Endothelial cell of umbilical vein (primary cell): ENCODE results near the gene LOXHD1. TPM values are rescaled to one million over a fixed set of nuclear protein-coding genes. Genes with fewer than 3 reads are reported as not detected.

Experiments
- BruUV-seq: library from RNA; stranded (reverse); fragments of 400-500 nt; replicated peaks from 2 replicates; lab custom pipeline; 2021; lab: Mats Ljungman, UMichigan
- CTCF ChIA-PET: fragments of 300-600, 350-600 bp; sonication (Branson Sonifier 250); formaldehyde crosslinking; loops from one replicate; lab custom pipeline; 2021; ENCODE audit warnings: antibody characterized with exemption, inconsistent platforms; lab: Charles Lee
- POLR2A ChIA-PET: fragments of 300-600, 350-600 bp; sonication (Branson Sonifier 250); formaldehyde crosslinking; loops from one replicate; lab custom pipeline; 2021; ENCODE audit warnings: antibody characterized with exemption, inconsistent platforms; lab: Charles Lee
- DNase-seq: peaks from one replicate; pipeline ENCODE4 v3.0.0-alpha.2; 2011; ENCODE audit warnings: low read depth, low spot score
- FAIRE-seq: peaks from 2 replicates; lab custom pipeline; 2011; peaks lifted over from hg19 to GRCh38; lab: Jason Lieb, UNC
- H2AFZ ChIP-seq: 2 replicates; pipeline ENCODE4 v1.6.0; 2012; ENCODE audit warnings: low read depth, low read length, control low read depth, inconsistent platforms
- H3K27ac ChIP-seq: 2 replicates; pipeline ENCODE4 v1.5.1; 2011; ENCODE audit warnings: low read depth, mild to moderate bottlenecking, control low read depth, low read length, moderate library complexity; ENCODE audit not compliant: insufficient read depth
- H3K27me3 ChIP-seq, 2 experiments: 2 replicates each; pipeline versions ENCODE4 v1.6.0 to v1.6.1; 2011; ENCODE audit warnings: low read length in 2 of 2, mixed read lengths in 1 of 2; ENCODE audit not compliant: control insufficient read depth in 2 of 2, insufficient read depth in 2 of 2
- H3K36me3 ChIP-seq, 2 experiments: 2 replicates in 1 of 2; 3 replicates in 1 of 2; pipeline ENCODE4 v1.5.1; 2011; ENCODE audit warnings: low read length in 2 of 2, mild to moderate bottlenecking in 1 of 2, moderate library complexity in 1 of 2; ENCODE audit not compliant: control insufficient read depth in 2 of 2, insufficient read depth in 2 of 2; ENCODE audit errors: extremely low read depth in 1 of 2
- H3K4me1 ChIP-seq: 3 replicates; pipeline ENCODE4 v1.5.1; 2011; ENCODE audit warnings: mild to moderate bottlenecking, low read length; ENCODE audit not compliant: control insufficient read depth, insufficient read depth; ENCODE audit errors: extremely low read depth
- H3K4me2 ChIP-seq: 2 replicates; pipeline ENCODE4 v1.6.1; 2011; ENCODE audit warnings: low read length, control low read depth, mixed read lengths; ENCODE audit not compliant: insufficient read depth
- H3K4me3 ChIP-seq, 3 experiments: fragments of 200-600 bp in 1 of 3; sonication (generic), shearing (Covaris generic) in 1 of 3; replicated peaks in 1 of 3; 2 replicates each; pipeline ENCODE4 v1.5.1; 2011 to 2016; ENCODE audit warnings: control low read depth in 3 of 3, low read length in 3 of 3, mild to moderate bottlenecking in 2 of 3, inconsistent platforms in 1 of 3, low read depth in 1 of 3, moderate library complexity in 1 of 3; ENCODE audit not compliant: insufficient read depth in 1 of 3
- H3K79me2 ChIP-seq: 2 replicates; pipeline ENCODE4 v1.6.0; 2012; ENCODE audit warnings: low read length, inconsistent platforms; ENCODE audit not compliant: control insufficient read depth, insufficient read depth
- H3K9ac ChIP-seq: replicated peaks from 2 replicates; pipeline ENCODE3; 2011; ENCODE audit warnings: low read length, control low read depth; ENCODE audit not compliant: insufficient read depth; ENCODE audit errors: extremely low read depth
- H3K9me1 ChIP-seq: replicated peaks from 3 replicates; pipeline ENCODE4 v1.6.0; 2011; ENCODE audit warnings: mild to moderate bottlenecking, low read length; ENCODE audit not compliant: control insufficient read depth, insufficient read depth; ENCODE audit errors: extremely low read depth
- H3K9me3 ChIP-seq: replicated peaks from 2 replicates; pipeline ENCODE4 v1.5.1; 2012; ENCODE audit warnings: low read length, inconsistent platforms; ENCODE audit not compliant: control insufficient read depth, insufficient read depth
- H4K20me1 ChIP-seq: replicated peaks from 2 replicates; pipeline ENCODE3; 2011; ENCODE audit warnings: mild to moderate bottlenecking, low read length; ENCODE audit not compliant: control insufficient read depth, insufficient read depth; ENCODE audit errors: extremely low read depth
- EZH2 ChIP-seq: IDR thresholded peaks from 2 replicates; pipeline ENCODE4 v1.6.1; 2012; ENCODE audit warnings: borderline replicate concordance, low read depth, mild to moderate bottlenecking, moderate library complexity, low read length, inconsistent platforms; ENCODE audit not compliant: severe bottlenecking
- FOS ChIP-seq: IDR thresholded peaks from 2 replicates; pipeline ENCODE4 v1.6.1; 2011; ENCODE audit warnings: mild to moderate bottlenecking, low read length, moderate library complexity, borderline replicate concordance; ENCODE audit not compliant: insufficient read depth
- GATA2 ChIP-seq: IDR thresholded peaks from 2 replicates; pipeline ENCODE4 v1.7.0; 2011; ENCODE audit warnings: low read depth, mild to moderate bottlenecking, moderate library complexity, mixed read lengths, low read length; ENCODE audit not compliant: insufficient read length, insufficient read depth
- JUN ChIP-seq: IDR thresholded peaks from 2 replicates; pipeline ENCODE4 v1.6.1; 2011; ENCODE audit warnings: borderline replicate concordance, low read depth; ENCODE audit not compliant: insufficient read length, insufficient read depth
- MAX ChIP-seq: IDR thresholded peaks from 2 replicates; pipeline ENCODE4 v1.6.1; 2011; ENCODE audit not compliant: insufficient read depth, insufficient read length
- MYC ChIP-seq: IDR thresholded peaks from one replicate; pipeline ENCODE4 v1.6.1; 2011; ENCODE audit warnings: mild to moderate bottlenecking, low read depth, low read length
- POLR2A ChIP-seq: IDR thresholded peaks from 2 replicates; pipeline ENCODE4 v1.6.1; 2012; ENCODE audit warnings: low read depth, mild to moderate bottlenecking, control low read depth, low read length
- POLR2AphosphoS5 ChIP-seq: IDR thresholded peaks from 2 replicates; pipeline ENCODE4 v1.6.1; 2012; ENCODE audit warnings: low read depth, mild to moderate bottlenecking, control low read depth, low read length, moderate library complexity; ENCODE audit not compliant: insufficient read depth
- dilution Hi-C: fragments of 300-500 bp; cut with MboI; formaldehyde crosslinking; loops from one replicate; pipeline ENCODE4 v1.15.0; 2019; ENCODE audit warnings: low sequenced_read_pairs; ENCODE audit not compliant: extremely low pct_ligation_motif_present
- intact Hi-C: fragments of 100-400 bp; cut with micrococcal nuclease; formaldehyde crosslinking; loops from one replicate; pipeline ENCODE4 v1.10.0; 2022
- polyA plus RNA-seq, 4 experiments: library from polyadenylated mRNA; depleted of rRNA in 3 of 4; stranded (reverse) in 3 of 4; unstranded in 1 of 4; fragments of >200 nt; gene quantifications; 2 replicates each; pipeline versions ENCODE4 v1.2.1 to v1.2.3, GENCODE V29; 2011 to 2012; ENCODE audit warnings: missing spikeins in 1 of 4
- total RNA-seq: library from RNA; stranded (reverse); gene quantifications from 2 replicates; pipeline ENCODE4 v1.2.3, GENCODE V29; 2021
- TF ChIP-seq, protein P1 (sequence below), 2 donors: IDR thresholded peaks; 1 replicate in 1 of 2; 2 replicates in 1 of 2; pipeline ENCODE4 v1.5.1; 2011; ENCODE audit warnings: low read length in 2 of 2, mild to moderate bottlenecking in 2 of 2, moderate library complexity in 2 of 2, control low read depth in 1 of 2, inconsistent platforms in 1 of 2, low read depth in 1 of 2; ENCODE audit not compliant: insufficient read depth in 1 of 2; ENCODE audit errors: extremely low read depth in 1 of 2

The LOXHD1 gene
- total and polyA plus RNA-seq, 2 donors (not counting 3 experiments of a cell fraction or from before 2014, with no cell fraction given), result not detected

DNA sequence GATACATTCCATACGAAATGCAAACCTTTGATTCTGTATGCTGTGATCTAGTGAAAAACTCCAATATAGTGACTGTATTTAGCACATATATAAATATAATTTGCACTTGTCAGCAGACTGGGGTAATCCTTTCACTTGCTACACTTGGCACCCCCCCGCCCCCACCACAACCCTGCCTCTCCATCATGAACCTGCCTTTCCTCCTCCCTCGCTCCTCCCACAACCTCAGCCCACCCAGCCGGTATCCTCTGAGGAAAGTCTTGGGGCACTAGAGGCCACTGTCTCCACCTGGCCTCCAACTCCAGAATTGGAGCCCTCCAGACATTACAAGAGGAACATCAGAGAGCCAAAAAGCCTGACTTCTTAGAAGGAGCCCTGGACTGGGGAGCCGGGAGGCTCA is 196.3 kb downstream of the LOXHD1 start:
- Histone ChIP-seq H3K36me3 (no peaks in the 10 kb centered on the region), H3K27me3 (no peaks in the 10 kb centered on the region), H3K4me1 (no peaks in the 10 kb centered on the region), H3K4me2 (no peak overlapping the region), H3K79me2 (no peaks in the 10 kb centered on the region), H3K9me3 (no peaks in the 10 kb centered on the region), H3K9ac (no peak overlapping the region), H2AFZ (no peak overlapping the region), H4K20me1 (no peaks in the 10 kb centered on the region), H3K4me3 (no peak overlapping the region), H3K9me1 (no peaks in the 10 kb centered on the region), H3K27ac (no peak overlapping the region)
- dilution Hi-C loops, result no loop called here
- BruUV-seq, result no TSS peak
- ChIA-PET CTCF (no interaction called here), POLR2A (no interaction called here)
- no peak for TF ChIP-seq MAX
- TF ChIP-seq EZH2, result no peak
- no peak for TF ChIP-seq POLR2AphosphoS5
- no peak for TF ChIP-seq JUN
- TF ChIP-seq, protein P1, sequence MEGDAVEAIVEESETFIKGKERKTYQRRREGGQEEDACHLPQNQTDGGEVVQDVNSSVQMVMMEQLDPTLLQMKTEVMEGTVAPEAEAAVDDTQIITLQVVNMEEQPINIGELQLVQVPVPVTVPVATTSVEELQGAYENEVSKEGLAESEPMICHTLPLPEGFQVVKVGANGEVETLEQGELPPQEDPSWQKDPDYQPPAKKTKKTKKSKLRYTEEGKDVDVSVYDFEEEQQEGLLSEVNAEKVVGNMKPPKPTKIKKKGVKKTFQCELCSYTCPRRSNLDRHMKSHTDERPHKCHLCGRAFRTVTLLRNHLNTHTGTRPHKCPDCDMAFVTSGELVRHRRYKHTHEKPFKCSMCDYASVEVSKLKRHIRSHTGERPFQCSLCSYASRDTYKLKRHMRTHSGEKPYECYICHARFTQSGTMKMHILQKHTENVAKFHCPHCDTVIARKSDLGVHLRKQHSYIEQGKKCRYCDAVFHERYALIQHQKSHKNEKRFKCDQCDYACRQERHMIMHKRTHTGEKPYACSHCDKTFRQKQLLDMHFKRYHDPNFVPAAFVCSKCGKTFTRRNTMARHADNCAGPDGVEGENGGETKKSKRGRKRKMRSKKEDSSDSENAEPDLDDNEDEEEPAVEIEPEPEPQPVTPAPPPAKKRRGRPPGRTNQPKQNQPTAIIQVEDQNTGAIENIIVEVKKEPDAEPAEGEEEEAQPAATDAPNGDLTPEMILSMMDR (IDR thresholded peaks at IDR 0.05; ENCODE audit: extremely low read depth in 1 of 2, insufficient read depth in 1 of 2, low read depth in 1 of 2, low read length in 2 of 2), result no peak
- TF ChIP-seq POLR2A, result no peak
- TF ChIP-seq MYC, result no peak
- TF ChIP-seq FOS, result no peak
- TF ChIP-seq GATA2, result no peak
- FAIRE-seq, result no peak
- DNase-seq, result no peak
- intact Hi-C loops, result no loop called here
